Activated T-helper 1 cell treated with anti-CD3 and anti-CD28 coated beads, Interleukin-12 subunit alpha, Interleukin-12 subunit beta, Interleukin-2, Interleukin-4 antibody, amounts not matched to agents 30 ng/mL and 10 ng/mL and 1 ng/mL, durations not matched to agents 14 hours and 24 hours and 36 hours (primary cell): ENCODE results near the gene STX18. TPM values are rescaled to one million over a fixed set of nuclear protein-coding genes. Genes with fewer than 3 reads are reported as not detected.

Experiments used
- DNase-seq: peaks from one replicate; pipeline ENCODE4 v3.0.0; 2021; ENCODE audit warnings: low spot score
- H3K27ac Mint-ChIP-seq: one replicate; pipeline ENCODE4 v1.8.0; 2021; ENCODE audit warnings: mild to moderate bottlenecking, mixed read lengths
- H3K27me3 Mint-ChIP-seq: one replicate; pipeline ENCODE4 v1.8.0; 2022; ENCODE audit warnings: mild to moderate bottlenecking, moderate library complexity, mixed read lengths; ENCODE audit not compliant: insufficient read depth
- H3K36me3 Mint-ChIP-seq: one replicate; pipeline ENCODE4 v1.8.0; 2021; ENCODE audit warnings: low read depth, mixed read lengths
- H3K4me1 Mint-ChIP-seq: one replicate; pipeline ENCODE4 v1.8.0; 2021; ENCODE audit warnings: low read depth, mixed read lengths
- H3K4me3 Mint-ChIP-seq: one replicate; pipeline ENCODE4 v1.8.0; 2021; ENCODE audit warnings: mild to moderate bottlenecking, moderate library complexity, mixed read lengths
- H3K9me3 Mint-ChIP-seq: one replicate; pipeline ENCODE4 v1.8.0; 2021; ENCODE audit warnings: mixed read lengths
- intact Hi-C: fragments of 100-400 bp; cut with micrococcal nuclease; formaldehyde crosslinking; loops from one replicate; pipeline ENCODE4 v1.15.1; 2024
- total RNA-seq: library from RNA; stranded (reverse); gene quantifications from 2 replicates; pipeline ENCODE4 v1.2.3, GENCODE V29; 2022

Gene STX18
- total RNA-seq, 1 donor from 2014 or later = 35.4 TPM

GRCh38 chr4:4542774-4543485 lies 1.1 kb upstream of the STX18 start:
- H3K4me3 Mint-ChIP-seq = peak overlapping the region; percentile 98
- peaks cover 49% of the 10 kb centered on the region for H3K4me1 Mint-ChIP-seq
- DNase-seq = no peak
- no peaks in the 10 kb centered on the region for H3K27me3 Mint-ChIP-seq
- H3K27ac Mint-ChIP-seq = peak overlapping the region; percentile 98
- no peaks in the 10 kb centered on the region for H3K9me3 Mint-ChIP-seq
- intact Hi-C loops = loop anchor here (1.0 to 5.0 kb wide), 2 partner anchors 32 to 586 kb away; no protein-coding TSS in a partner anchor
- peaks cover 6% of the 10 kb centered on the region for H3K36me3 Mint-ChIP-seq

- H3K27ac Mint-ChIP-seq = peak overlapping the region; percentile 98
- peak overlapping the region; percentile 98 for H3K4me3 Mint-ChIP-seq
- intact Hi-C loops = loop anchor here (1.0 to 5.0 kb wide), 5 partner anchors 38 to 584 kb away; partner anchors contain the start of genes LYAR, TMEM128 and ZBTB49
- H3K36me3 Mint-ChIP-seq = peaks cover 3% of the 10 kb centered on the region
- peak; percentile 15 for DNase-seq
- peaks cover 46% of the 10 kb centered on the region for H3K4me1 Mint-ChIP-seq
- no peaks in the 10 kb centered on the region for H3K9me3 Mint-ChIP-seq
- no peaks in the 10 kb centered on the region for H3K27me3 Mint-ChIP-seq
These were observed 712 bp downstream of the STX18 start for GRCh38 chr4:4541040-4541631.

GRCh38 chr4:4539481-4539880 lies 2.4 kb downstream of the STX18 start:
- DNase-seq = no peak
- Mint-ChIP-seq H3K4me1 (peaks cover 46% of the 10 kb centered on the region), H3K36me3 (peaks cover 4% of the 10 kb centered on the region)

GRCh38 chr4:4535590-4535989 lies 6.3 kb downstream of the STX18 start:
- H3K9me3 Mint-ChIP-seq = no peaks in the 10 kb centered on the region
- intact Hi-C loops = no loop called here
- peaks cover 27% of the 10 kb centered on the region for H3K4me1 Mint-ChIP-seq
- H3K4me3 Mint-ChIP-seq = no peak overlapping the region
- H3K27me3 Mint-ChIP-seq = no peaks in the 10 kb centered on the region
- no peak overlapping the region for H3K27ac Mint-ChIP-seq
- H3K36me3 Mint-ChIP-seq = peaks cover 2% of the 10 kb centered on the region
- DNase-seq = no peak

More at GRCh38 chr4:4539481-4539880, 2.4 kb downstream of the STX18 start:
- Mint-ChIP-seq H3K27me3 (no peaks in the 10 kb centered on the region), H3K9me3 (no peaks in the 10 kb centered on the region), H3K27ac (no peak overlapping the region), H3K4me3 (peak overlapping the region; percentile 25)
- intact Hi-C loops = no loop called here

- Mint-ChIP-seq H3K9me3 (no peaks in the 10 kb centered on the region), H3K36me3 (peaks cover 2% of the 10 kb centered on the region), H3K4me1 (peaks cover 18% of the 10 kb centered on the region), H3K27me3 (no peaks in the 10 kb centered on the region), H3K27ac (no peak overlapping the region), H3K4me3 (no peak overlapping the region)
- intact Hi-C loops = no loop called here
- no peak for DNase-seq
These were observed 7.2 kb downstream of the STX18 start for GRCh38 chr4:4534515-4535145.

- Mint-ChIP-seq H3K4me3 (no peak overlapping the region), H3K27me3 (no peaks in the 10 kb centered on the region), H3K27ac (no peak overlapping the region), H3K36me3 (peaks cover 2% of the 10 kb centered on the region), H3K9me3 (no peaks in the 10 kb centered on the region), H3K4me1 (peaks cover 7% of the 10 kb centered on the region)
- no peak for DNase-seq
- intact Hi-C loops = no loop called here
These were observed 8.2 kb downstream of the STX18 start for GRCh38 chr4:4533461-4534169.

GRCh38 chr4:4532371-4533154 lies 9.3 kb downstream of the STX18 start:
- H3K27me3 Mint-ChIP-seq = no peaks in the 10 kb centered on the region
- H3K4me3 Mint-ChIP-seq = no peak overlapping the region
- peaks cover 7% of the 10 kb centered on the region for H3K4me1 Mint-ChIP-seq
- no peak overlapping the region for H3K27ac Mint-ChIP-seq
- H3K36me3 Mint-ChIP-seq = peaks cover 2% of the 10 kb centered on the region
- intact Hi-C loops = no loop called here
- no peaks in the 10 kb centered on the region for H3K9me3 Mint-ChIP-seq
- DNase-seq = no peak

GRCh38 chr4:4529392-4529791 lies 12.5 kb downstream of the STX18 start:
- H3K4me1 Mint-ChIP-seq = peaks cover 15% of the 10 kb centered on the region
- H3K27ac Mint-ChIP-seq = no peak overlapping the region
- intact Hi-C loops = no loop called here
- H3K4me3 Mint-ChIP-seq = no peak overlapping the region
- H3K36me3 Mint-ChIP-seq = peaks cover 9% of the 10 kb centered on the region
- H3K27me3 Mint-ChIP-seq = no peaks in the 10 kb centered on the region
- no peaks in the 10 kb centered on the region for H3K9me3 Mint-ChIP-seq
- DNase-seq = no peak

GRCh38 chr4:4526401-4526800 lies 15.4 kb downstream of the STX18 start:
- Mint-ChIP-seq H3K4me3 (no peak overlapping the region), H3K27me3 (no peaks in the 10 kb centered on the region), H3K27ac (no peak overlapping the region), H3K36me3 (peaks cover 10% of the 10 kb centered on the region), H3K9me3 (no peaks in the 10 kb centered on the region), H3K4me1 (peaks cover 12% of the 10 kb centered on the region)
- intact Hi-C loops = no loop called here
- DNase-seq = no peak

- intact Hi-C loops = no loop called here
- Mint-ChIP-seq H3K9me3 (no peaks in the 10 kb centered on the region), H3K27me3 (no peaks in the 10 kb centered on the region), H3K4me3 (no peak overlapping the region), H3K4me1 (peaks cover 12% of the 10 kb centered on the region), H3K36me3 (peaks cover 12% of the 10 kb centered on the region), H3K27ac (no peak overlapping the region)
- peak; percentile 30 for DNase-seq
These were observed 17.5 kb downstream of the STX18 start for GRCh38 chr4:4524364-4524763.

GRCh38 chr4:4521731-4522130 lies 20.1 kb downstream of the STX18 start:
- Mint-ChIP-seq H3K9me3 (no peaks in the 10 kb centered on the region), H3K4me3 (no peak overlapping the region), H3K27me3 (no peaks in the 10 kb centered on the region), H3K36me3 (peaks cover 12% of the 10 kb centered on the region), H3K4me1 (peaks cover 12% of the 10 kb centered on the region), H3K27ac (no peak overlapping the region)
- DNase-seq = no peak
- intact Hi-C loops = no loop called here

- H3K27me3 Mint-ChIP-seq = no peaks in the 10 kb centered on the region
- intact Hi-C loops = no loop called here
- H3K9me3 Mint-ChIP-seq = no peaks in the 10 kb centered on the region
- peaks cover 12% of the 10 kb centered on the region for H3K4me1 Mint-ChIP-seq
- no peak for DNase-seq
- peaks cover 10% of the 10 kb centered on the region for H3K36me3 Mint-ChIP-seq
- H3K4me3 Mint-ChIP-seq = no peak overlapping the region
- H3K27ac Mint-ChIP-seq = no peak overlapping the region
These were observed 20.7 kb downstream of the STX18 start for GRCh38 chr4:4521136-4521535.
